CD14-positive monocyte (primary cell): ENCODE measurements around the gene OXER1. TPM values are rescaled to one million over a fixed set of nuclear protein-coding genes. Genes with fewer than 3 reads are reported as not detected.
A peak's percentile ranks its signal among the peaks of the same experiment; 100 is the strongest.

Source experiments
- DNase-seq, 3 donors: peaks; one replicate each; pipeline ENCODE4 v3.0.0-alpha.2; 2011 to 2022
- H2AFZ ChIP-seq: 2 replicates; pipeline ENCODE4 v1.6.0; 2012; ENCODE audit warnings: mild to moderate bottlenecking, low read depth, low read length, inconsistent platforms; ENCODE audit not compliant: insufficient read depth, poor library complexity, severe bottlenecking
- H3K27ac ChIP-seq, 2 donors: 1 replicate in 1 of 2; 2 replicates in 1 of 2; pipeline ENCODE4 v1.5.1; 2012 to 2013; ENCODE audit warnings: low read length in 2 of 2, control low read depth in 1 of 2, inconsistent platforms in 1 of 2, low read depth in 1 of 2, mild to moderate bottlenecking in 1 of 2
- H3K27me3 ChIP-seq, 2 donors: one replicate each; pipeline versions ENCODE4 v1.6.0 to v1.6.1; 2011 to 2013; ENCODE audit warnings: low read length in 2 of 2; ENCODE audit not compliant: control insufficient read depth in 2 of 2, insufficient read depth in 2 of 2
- H3K36me3 ChIP-seq, 2 donors: replicated peaks in 1 of 2; 1 replicate in 1 of 2; 2 replicates in 1 of 2; pipeline versions ENCODE4 v1.5.1 to v1.6.1; 2012 to 2013; ENCODE audit warnings: low read length in 2 of 2, control low read depth in 1 of 2, inconsistent platforms in 1 of 2, mild to moderate bottlenecking in 1 of 2; ENCODE audit not compliant: insufficient read depth in 2 of 2, control insufficient read depth in 1 of 2
- H3K4me1 ChIP-seq, 2 donors: 1 replicate in 1 of 2; 2 replicates in 1 of 2; pipeline versions ENCODE4 v1.5.1 to v1.6.1; 2012 to 2013; ENCODE audit warnings: low read length in 2 of 2, control low read depth in 1 of 2, inconsistent platforms in 1 of 2, mild to moderate bottlenecking in 1 of 2, moderate library complexity in 1 of 2; ENCODE audit not compliant: insufficient read depth in 2 of 2, control insufficient read depth in 1 of 2
- H3K4me2 ChIP-seq: replicated peaks from 2 replicates; pipeline ENCODE3; 2012; ENCODE audit warnings: low read length, moderate library complexity, mild to moderate bottlenecking; ENCODE audit not compliant: poor library complexity, severe bottlenecking; ENCODE audit errors: extremely low read depth
- H3K4me3 ChIP-seq, 3 experiments: fragments of 200-600 bp in 1 of 3; sonication (generic) in 1 of 3; replicated peaks in 1 of 3; 1 replicate in 2 of 3; 2 replicates in 1 of 3; pipeline ENCODE4 v1.5.1; 2011 to 2013; ENCODE audit warnings: low read length in 3 of 3, mild to moderate bottlenecking in 3 of 3, control low read depth in 2 of 3, low read depth in 2 of 3, inconsistent platforms in 1 of 3, moderate library complexity in 1 of 3
- H3K79me2 ChIP-seq: 2 replicates; pipeline ENCODE4 v1.6.0; 2012; ENCODE audit warnings: mild to moderate bottlenecking, control low read depth, inconsistent platforms, low read length, moderate library complexity; ENCODE audit not compliant: insufficient read depth
- H3K9ac ChIP-seq: 2 replicates; pipeline ENCODE4 v1.6.0; 2017; ENCODE audit warnings: low read length, mild to moderate bottlenecking; ENCODE audit not compliant: insufficient read depth, poor library complexity, severe bottlenecking
- H3K9me3 ChIP-seq, 2 donors: replicated peaks in 1 of 2; 1 replicate in 1 of 2; 2 replicates in 1 of 2; pipeline versions ENCODE4 v1.5.1 to v1.6.1; 2012 to 2013; ENCODE audit warnings: low read length in 2 of 2, control low read depth in 1 of 2; ENCODE audit not compliant: control insufficient read depth in 1 of 2, insufficient read depth in 1 of 2
- H4K20me1 ChIP-seq: 2 replicates; pipeline ENCODE4 v1.6.0; 2012; ENCODE audit warnings: mild to moderate bottlenecking, low read length, control low read depth, moderate library complexity; ENCODE audit not compliant: insufficient read depth
- H3K27ac Mint-ChIP-seq, 7 donors: one replicate each; pipeline ENCODE4 v1.8.0; 2020; ENCODE audit warnings: mild to moderate bottlenecking in 7 of 7, mixed read lengths in 7 of 7, moderate library complexity in 6 of 7, inconsistent platforms in 2 of 7
- H3K27me3 Mint-ChIP-seq, 3 donors: one replicate each; pipeline ENCODE4 v1.8.0; 2021 to 2022; ENCODE audit warnings: low read depth in 3 of 3, mild to moderate bottlenecking in 3 of 3, mixed read lengths in 3 of 3, moderate library complexity in 3 of 3, inconsistent platforms in 1 of 3
- H3K36me3 Mint-ChIP-seq, 2 donors: one replicate each; pipeline ENCODE4 v1.8.0; 2020; ENCODE audit warnings: mixed read lengths in 2 of 2, inconsistent platforms in 1 of 2, mild to moderate bottlenecking in 1 of 2
- H3K4me1 Mint-ChIP-seq: one replicate; pipeline ENCODE4 v1.8.0; 2020; ENCODE audit warnings: mild to moderate bottlenecking, mixed read lengths
- H3K4me3 Mint-ChIP-seq, 2 donors: one replicate each; pipeline ENCODE4 v1.8.0; 2020; ENCODE audit warnings: mild to moderate bottlenecking in 2 of 2, mixed read lengths in 2 of 2, moderate library complexity in 1 of 2
- H3K9me3 Mint-ChIP-seq, 7 donors: one replicate each; pipeline ENCODE4 v1.8.0; 2020 to 2022; ENCODE audit warnings: mixed read lengths in 7 of 7, mild to moderate bottlenecking in 6 of 7, moderate library complexity in 6 of 7, inconsistent platforms in 2 of 7
- WGBS: methylation state at CpG from one replicate; pipeline ENCODE4 v1.1.5; 2013; ENCODE audit warnings: missing lambda C conversion rate; ENCODE audit not compliant: insufficient coverage; 5-methylcytosine and 5-hydroxymethylcytosine counted together
- intact Hi-C, 2 donors: fragments of 100-400 bp; cut with micrococcal nuclease; formaldehyde crosslinking; loops; one replicate each; pipeline versions ENCODE4 v1.15.0 to v1.15.1; 2023
- polyA plus RNA-seq, 3 donors: library from polyadenylated mRNA; depleted of rRNA in 1 of 3; unstranded in 2 of 3; stranded (reverse) in 1 of 3; fragments of 300-500 nt in 2 of 3; fragments of >200 nt in 1 of 3; fragmentation: Illumina TruSeq in 2 of 3; gene quantifications; 1 replicate in 2 of 3; 2 replicates in 1 of 3; pipeline ENCODE4 v1.2.3, GENCODE V29; 2012 to 2021
- TF ChIP-seq, protein P1 (sequence below): fragments of 200-600 bp; IDR thresholded peaks from one replicate; pipeline ENCODE4 v1.8.0; 2022; ENCODE audit warnings: antibody characterized with exemption, mild to moderate bottlenecking

OXER1 gene
- polyA plus RNA-seq, 3 donors = 3.8 to 13.3 (median 5.7) TPM

- Histone ChIP-seq H3K9me3 (no peaks in the 10 kb centered on the region), H3K27me3 (no peaks in the 10 kb centered on the region), H4K20me1 (no peaks in the 10 kb centered on the region), H3K36me3 (no peaks in the 10 kb centered on the region), H3K79me2 (no peaks in the 10 kb centered on the region), H3K4me1 (peaks cover 64 to 71% of the 10 kb centered on the region in 2 donors), H3K27ac (peak overlapping the region; percentile 89 to 90), H2AFZ (no peak overlapping the region), H3K4me2 (peak overlapping the region; percentile 46), H3K4me3 (peak overlapping the region in 1 of 3 experiments; percentile 41), H3K9ac (peak overlapping the region; percentile 44)
- Mint-ChIP-seq H3K4me1 (peaks cover 69% of the 10 kb centered on the region), H3K27me3 (no peaks in the 10 kb centered on the region), H3K4me3 (peak overlapping the region; percentile 28 to 75), H3K9me3 (peaks cover 0 to 2% (median 0%) of the 10 kb centered on the region in 7 donors), H3K27ac (peak overlapping the region; percentile 97 to 99 (median 98)), H3K36me3 (peaks cover 4 to 6% of the 10 kb centered on the region in 2 donors)
- WGBS = 0% methylated on average over 1 of the region's 2 CpGs
- TF ChIP-seq, protein P1, sequence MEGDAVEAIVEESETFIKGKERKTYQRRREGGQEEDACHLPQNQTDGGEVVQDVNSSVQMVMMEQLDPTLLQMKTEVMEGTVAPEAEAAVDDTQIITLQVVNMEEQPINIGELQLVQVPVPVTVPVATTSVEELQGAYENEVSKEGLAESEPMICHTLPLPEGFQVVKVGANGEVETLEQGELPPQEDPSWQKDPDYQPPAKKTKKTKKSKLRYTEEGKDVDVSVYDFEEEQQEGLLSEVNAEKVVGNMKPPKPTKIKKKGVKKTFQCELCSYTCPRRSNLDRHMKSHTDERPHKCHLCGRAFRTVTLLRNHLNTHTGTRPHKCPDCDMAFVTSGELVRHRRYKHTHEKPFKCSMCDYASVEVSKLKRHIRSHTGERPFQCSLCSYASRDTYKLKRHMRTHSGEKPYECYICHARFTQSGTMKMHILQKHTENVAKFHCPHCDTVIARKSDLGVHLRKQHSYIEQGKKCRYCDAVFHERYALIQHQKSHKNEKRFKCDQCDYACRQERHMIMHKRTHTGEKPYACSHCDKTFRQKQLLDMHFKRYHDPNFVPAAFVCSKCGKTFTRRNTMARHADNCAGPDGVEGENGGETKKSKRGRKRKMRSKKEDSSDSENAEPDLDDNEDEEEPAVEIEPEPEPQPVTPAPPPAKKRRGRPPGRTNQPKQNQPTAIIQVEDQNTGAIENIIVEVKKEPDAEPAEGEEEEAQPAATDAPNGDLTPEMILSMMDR = no peak
- peak; percentile 94 to 97 (median 95) for DNase-seq
- intact Hi-C loops = loop anchor here in 1 of 2 donors (2.0 kb wide), 1 partner anchor 30 kb away; no protein-coding TSS in a partner anchor
These were observed 11.6 kb downstream of the OXER1 start for GRCh38 chr2:42752314-42752713.

GRCh38 chr2:42748840-42749239, 15.1 kb downstream of the OXER1 start:
- DNase-seq = no peak
- H3K9me3 Mint-ChIP-seq = no peaks in the 10 kb centered on the region
- Histone ChIP-seq H3K9me3 (no peaks in the 10 kb centered on the region), H3K36me3 (no peaks in the 10 kb centered on the region), H3K79me2 (no peaks in the 10 kb centered on the region), H2AFZ (no peak overlapping the region), H3K4me3 (no peak overlapping the region), H3K9ac (no peak overlapping the region), H3K27ac (no peak overlapping the region), H4K20me1 (no peaks in the 10 kb centered on the region), H3K4me2 (no peak overlapping the region), H3K27me3 (no peaks in the 10 kb centered on the region), H3K4me1 (peaks cover 36 to 38% of the 10 kb centered on the region in 2 donors)
- peaks cover 0 to 4% of the 10 kb centered on the region in 2 donors for H3K36me3 Mint-ChIP-seq
- no peak overlapping the region for H3K27ac Mint-ChIP-seq
- peaks cover 0 to 2% (median 0%) of the 10 kb centered on the region in 3 donors for H3K27me3 Mint-ChIP-seq
- H3K4me3 Mint-ChIP-seq = no peak overlapping the region
- 100% methylated on average over 1 of the region's 4 CpGs for WGBS
- H3K4me1 Mint-ChIP-seq = peaks cover 37% of the 10 kb centered on the region
- TF ChIP-seq, protein P1 = no peak
- intact Hi-C loops = no loop called here
